ENCODE measurements around the gene TSPAN9. TPM values are rescaled to one million over a fixed set of nuclear protein-coding genes. Genes with fewer than 3 reads are reported as not detected.

The TSPAN9 gene
- total and polyA plus RNA-seq, 2 of the 4 experiments (the other 2 are of a cell fraction): 17.7 to 39.1 TPM

DNA sequence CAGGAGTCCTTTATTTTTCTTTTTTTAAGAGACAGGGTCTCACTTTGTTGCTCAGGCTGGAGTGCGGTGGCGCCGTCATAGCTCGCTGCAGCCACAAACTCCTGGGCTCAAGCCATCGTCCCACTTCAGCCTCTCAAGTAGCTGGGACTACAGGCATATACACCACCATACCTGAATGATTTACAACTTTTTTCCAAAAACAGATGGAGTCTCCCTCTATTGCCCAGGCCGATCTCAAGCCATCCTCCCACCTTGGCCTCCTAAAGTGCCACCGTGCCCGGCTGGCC, 205.1 kb downstream of the TSPAN9 start:
- Histone ChIP-seq H3K4me3 (ENCODE audit: insufficient read depth, low read depth, low read length) (no peak overlapping the region), H4K91ac (ENCODE audit: insufficient read depth, low read depth, low read length) (no peak overlapping the region), H4K20me1 (ENCODE audit: insufficient read depth, low read length) (no peaks in the 10 kb centered on the region), H3K9me3 (ENCODE audit: control insufficient read depth, insufficient read depth, low read length) (no peaks in the 10 kb centered on the region), H2BK15ac (ENCODE audit: low read depth, low read length) (no peak overlapping the region), H3K27ac (ENCODE audit: insufficient read depth, low read length) (no peak overlapping the region), H2AK5ac (ENCODE audit: low read depth, low read length) (no peak overlapping the region), H2BK20ac (ENCODE audit: low read depth, low read length) (no peak overlapping the region), H3K4me1 (ENCODE audit: control insufficient read depth, insufficient read depth, low read length) (no peaks in the 10 kb centered on the region), H3K14ac (replicated peaks; ENCODE audit: low read depth, low read length) (no peak overlapping the region), H4K8ac (ENCODE audit: low read depth in 2 of 2, low read length in 2 of 2) (no peak overlapping the region), H2BK5ac (ENCODE audit: low read depth, low read length, poor library complexity, severe bottlenecking) (no peak overlapping the region), H3K79me1 (ENCODE audit: low read depth in 1 of 2, low read length in 2 of 2) (no peaks in the 10 kb centered on the region), H3K18ac (ENCODE audit: low read depth, low read length) (no peak overlapping the region), H3K56ac (ENCODE audit: extremely low read depth, insufficient read depth, low read length) (no peak overlapping the region), H3K4me2 (ENCODE audit: low read depth, low read length) (no peak overlapping the region), H4K5ac (ENCODE audit: low read depth, low read length) (no peak overlapping the region), H3K9me1 (ENCODE audit: insufficient read depth, low read length) (peaks cover 3% of the 10 kb centered on the region; the same call in 1 of the 2 replicates), H3K27me3 (ENCODE audit: control insufficient read depth, insufficient read depth, low read length) (no peaks in the 10 kb centered on the region), H2AFZ (replicated peaks; ENCODE audit: low read length, poor library complexity) (no peak overlapping the region), H3K36me3 (ENCODE audit: control insufficient read depth, insufficient read depth, low read length) (peaks cover 8% of the 10 kb centered on the region; the same call in 1 of the 2 replicates), H3K23ac (ENCODE audit: low read depth, low read length) (no peak overlapping the region), H3K4ac (ENCODE audit: low read depth, low read length) (no peak overlapping the region), H3K9ac (ENCODE audit: low read depth, low read length) (no peak overlapping the region), H2BK120ac (ENCODE audit: low read depth, low read length) (no peak overlapping the region), H2AK9ac (replicated peaks; ENCODE audit: low read depth, low read length, poor library complexity) (no peak overlapping the region)
- no peak for ATAC-seq (ENCODE audit: low read depth)
- POLR2A ChIA-PET (ENCODE audit: unreplicated experiment): no interaction called here
- BruUV-seq (replicated peaks): no TSS peak
- in situ Hi-C loops (cut with MboI; ENCODE audit: low sequenced_read_pairs) (no loop called here), dilution Hi-C loops (cut with HindIII; ENCODE audit: low sequenced_read_pairs, unreplicated experiment) (no loop called here), intact Hi-C loops (cut with micrococcal nuclease) (no loop called here)
- TF ChIP-seq MAFK (IDR thresholded peaks at IDR 0.05; ENCODE audit: low read depth, low read length) (no peak), CEBPB (IDR thresholded peaks at IDR 0.05; ENCODE audit: low read depth, low read length) (no peak), POLR2A (IDR thresholded peaks at IDR 0.05; ENCODE audit: low read depth, low read length) (no peak)
- DNase-seq: no peak
- WGBS, 2 experiments (ENCODE audit: extremely low coverage in 2 of 2, insufficient read length in 1 of 2): 93% methylated on average over 5 of the region's 8 CpGs; no CpG with 5 or more reads in 1 of the 2 experiments
- CTCF ChIA-PET: no interaction called here
